Stomach smooth muscle (tissue), 2 donors: Measurements from ENCODE around the gene HLF.

Experiments
- H3K27ac ChIP-seq: one replicate; pipeline ENCODE4 v1.7.0; 2013; ENCODE audit warnings: mild to moderate bottlenecking, low read length, inconsistent platforms
- H3K27me3 ChIP-seq, 2 donors: one replicate each; pipeline ENCODE4 v1.7.0; 2013; ENCODE audit warnings: low read length in 2 of 2; ENCODE audit not compliant: insufficient read depth in 2 of 2, control insufficient read depth in 1 of 2
- H3K36me3 ChIP-seq, 2 donors: one replicate each; pipeline ENCODE4 v1.7.0; 2013; ENCODE audit warnings: low read length in 2 of 2; ENCODE audit not compliant: control insufficient read depth in 2 of 2, insufficient read depth in 2 of 2
- H3K4me1 ChIP-seq: one replicate; pipeline ENCODE4 v1.7.0; 2013; ENCODE audit warnings: low read length; ENCODE audit not compliant: control insufficient read depth, insufficient read depth
- H3K4me3 ChIP-seq, 2 donors: one replicate each; pipeline ENCODE4 v1.7.0; 2013; ENCODE audit warnings: low read length in 2 of 2
- H3K9ac ChIP-seq, 2 donors: one replicate each; pipeline ENCODE4 v1.7.0; 2013; ENCODE audit warnings: low read length in 2 of 2, mild to moderate bottlenecking in 1 of 2
- H3K9me3 ChIP-seq, 2 donors: one replicate each; pipeline ENCODE4 v1.7.0; 2013; ENCODE audit warnings: low read length in 2 of 2; ENCODE audit not compliant: control insufficient read depth in 2 of 2
- donor health status: healthy.
- donor health status: Pancreatic carcinoma.

HLF gene

GRCh38 chr17:55267777-55268648 is 3.3 kb downstream of the HLF start:
- Histone ChIP-seq H3K27ac (peak overlapping the region; percentile 90), H3K9ac (peak overlapping the region; percentile 47 to 58), H3K4me3 (peak overlapping the region; percentile 62 to 81), H3K4me1 (peaks cover 48% of the 10 kb centered on the region), H3K27me3 (no peaks in the 10 kb centered on the region), H3K9me3 (no peaks in the 10 kb centered on the region), H3K36me3 (peaks cover 0 to 2% of the 10 kb centered on the region in 2 donors)

- Histone ChIP-seq H3K27me3 (no peaks in the 10 kb centered on the region), H3K36me3 (peaks cover 0 to 2% of the 10 kb centered on the region in 2 donors), H3K4me3 (peak overlapping the region; percentile 62 to 81), H3K4me1 (peaks cover 54% of the 10 kb centered on the region), H3K9me3 (no peaks in the 10 kb centered on the region), H3K27ac (peak overlapping the region; percentile 64), H3K9ac (peak overlapping the region; percentile 47 to 51)
Observed at GRCh38 chr17:55268649-55269480, 4.1 kb downstream of the HLF start.

GRCh38 chr17:55269894-55270293 is 5.1 kb downstream of the HLF start:
- peak overlapping the region; percentile 3 to 81 for H3K4me3 ChIP-seq
- no peak overlapping the region for H3K9ac ChIP-seq
- H3K4me1 ChIP-seq = peaks cover 57% of the 10 kb centered on the region
- H3K27me3 ChIP-seq = no peaks in the 10 kb centered on the region
- peaks cover 0 to 2% of the 10 kb centered on the region in 2 donors for H3K36me3 ChIP-seq
- H3K27ac ChIP-seq = peak overlapping the region; percentile 64
- H3K9me3 ChIP-seq = no peaks in the 10 kb centered on the region

DNA sequence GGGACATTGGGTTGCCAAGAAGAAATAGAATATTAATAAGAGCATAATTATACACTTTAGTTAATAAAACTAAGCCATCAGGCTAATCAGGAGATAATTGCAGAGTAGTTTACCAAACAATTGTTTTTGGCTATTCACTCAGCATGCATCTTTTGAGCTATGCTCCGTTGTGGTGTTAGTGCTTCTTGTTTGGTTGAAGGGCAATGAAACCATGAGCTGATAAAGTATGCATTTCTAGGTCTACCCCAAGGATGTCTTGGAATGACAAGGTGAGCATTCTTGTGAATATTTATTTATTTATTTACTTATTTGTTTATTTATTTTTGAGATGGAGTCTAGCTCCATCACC is 6.4 kb downstream of the HLF start:
- Histone ChIP-seq H3K9me3 (no peaks in the 10 kb centered on the region), H3K9ac (no peak overlapping the region), H3K27ac (peak overlapping the region; percentile 24), H3K4me3 (no peak overlapping the region), H3K36me3 (peaks cover 0 to 2% of the 10 kb centered on the region in 2 donors), H3K27me3 (no peaks in the 10 kb centered on the region), H3K4me1 (peaks cover 66% of the 10 kb centered on the region)

GRCh38 chr17:55271958-55272710 is 7.4 kb downstream of the HLF start:
- Histone ChIP-seq H3K9me3 (no peaks in the 10 kb centered on the region), H3K4me3 (peak overlapping the region; percentile 23 to 58)

GRCh38 chr17:55272711-55273578 is 8.2 kb downstream of the HLF start:
- Histone ChIP-seq H3K27me3 (no peaks in the 10 kb centered on the region), H3K4me1 (peaks cover 68% of the 10 kb centered on the region), H3K36me3 (peaks cover 0 to 2% of the 10 kb centered on the region in 2 donors), H3K4me3 (peak overlapping the region; percentile 23 to 58), H3K27ac (peak overlapping the region; percentile 91), H3K9me3 (no peaks in the 10 kb centered on the region), H3K9ac (peak overlapping the region; percentile 24 to 51)

More at GRCh38 chr17:55271958-55272710, 7.4 kb downstream of the HLF start:
- H3K27me3 ChIP-seq = no peaks in the 10 kb centered on the region
- H3K9ac ChIP-seq = no peak overlapping the region
- peaks cover 0 to 2% of the 10 kb centered on the region in 2 donors for H3K36me3 ChIP-seq
- H3K27ac ChIP-seq = peak overlapping the region; percentile 91
- peaks cover 71% of the 10 kb centered on the region for H3K4me1 ChIP-seq

DNA sequence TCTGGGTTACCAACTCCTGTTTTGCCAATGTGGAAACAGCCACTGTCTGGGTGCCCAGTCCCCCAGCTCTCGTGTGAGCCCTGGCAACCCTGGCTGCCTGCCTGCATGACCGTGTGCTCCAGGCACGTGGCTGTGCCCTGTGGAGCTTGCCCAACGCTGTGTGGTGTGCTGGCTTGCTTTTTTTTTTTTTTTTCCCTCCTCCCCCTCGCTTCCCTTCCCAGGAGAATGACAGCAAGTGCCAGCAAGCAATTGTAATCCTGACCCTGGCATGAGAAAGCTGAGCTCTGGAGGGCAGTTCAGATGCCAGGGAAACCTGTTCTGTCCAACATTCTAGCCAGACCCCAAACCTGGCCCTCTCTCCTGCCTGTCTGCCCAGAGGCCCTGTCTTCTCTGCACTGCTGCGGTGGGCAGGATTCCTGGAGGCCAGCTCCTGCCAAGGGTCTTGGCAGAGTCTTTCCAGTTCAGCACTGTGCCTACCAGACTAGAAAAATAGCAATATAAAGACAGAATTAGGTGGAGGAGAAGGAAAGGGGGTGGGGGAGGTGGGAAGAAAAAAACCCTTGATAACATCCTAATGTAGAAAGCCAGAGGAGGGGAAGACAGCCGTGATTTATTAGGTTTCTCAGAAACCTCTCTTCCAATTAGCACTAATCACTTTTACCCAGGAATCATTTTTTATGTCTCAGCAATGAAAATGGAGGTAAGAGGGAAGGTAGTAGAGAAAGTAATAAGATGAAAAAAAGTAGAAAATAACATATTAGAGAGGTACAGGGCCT is 9.0 kb downstream of the HLF start:
- Histone ChIP-seq H3K27ac (peak overlapping the region; percentile 91), H3K4me3 (peak overlapping the region; percentile 6 to 58), H3K9ac (peak overlapping the region; percentile 25 to 51), H3K9me3 (no peaks in the 10 kb centered on the region), H3K27me3 (no peaks in the 10 kb centered on the region), H3K36me3 (peaks cover 0 to 2% of the 10 kb centered on the region in 2 donors), H3K4me1 (peaks cover 65% of the 10 kb centered on the region)

DNA sequence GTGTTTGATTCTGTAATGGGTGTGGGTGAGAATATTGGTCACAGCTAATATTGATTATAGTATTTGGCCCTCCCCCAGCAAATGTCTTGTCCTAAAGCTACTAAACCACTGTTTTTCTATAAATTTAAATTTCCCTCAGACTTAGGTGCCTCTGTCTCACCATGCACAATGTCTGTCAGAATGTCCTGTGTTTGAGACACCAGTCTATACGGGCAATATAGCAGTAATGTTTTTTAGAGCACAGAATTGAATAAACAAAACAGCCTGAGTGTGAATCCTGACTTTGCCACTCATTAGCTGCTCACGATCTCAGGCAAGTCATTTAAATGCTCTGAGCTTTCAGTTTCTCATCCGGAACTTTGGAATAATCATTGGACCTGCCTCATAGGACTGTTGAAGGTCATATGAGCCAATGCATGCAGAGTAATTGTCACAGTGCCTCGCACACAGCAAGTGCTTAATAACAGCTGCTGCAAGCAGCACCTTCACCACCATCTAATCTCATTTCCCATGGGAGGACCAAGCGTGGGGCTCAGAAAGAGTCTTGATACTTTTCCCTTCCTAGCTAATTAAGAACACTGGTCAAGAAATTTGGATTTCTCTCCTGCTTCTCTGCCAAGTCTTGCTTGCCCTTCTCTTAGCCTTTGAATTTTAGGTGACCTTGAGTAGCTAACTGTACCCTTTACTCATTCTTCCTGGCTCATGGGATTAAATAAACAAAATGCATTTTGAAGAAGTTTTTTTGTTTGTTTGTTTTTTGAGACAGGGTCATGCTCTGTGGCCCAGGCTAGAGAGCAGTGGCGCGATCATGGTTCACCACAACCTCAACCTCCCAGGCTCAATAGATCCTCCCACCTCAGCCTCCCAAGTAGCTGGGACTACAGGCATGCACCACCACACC is 9.8 kb downstream of the HLF start:
- no peaks in the 10 kb centered on the region for H3K9me3 ChIP-seq
- peaks cover 56% of the 10 kb centered on the region for H3K4me1 ChIP-seq
- H3K27ac ChIP-seq = peak overlapping the region; percentile 91
- H3K36me3 ChIP-seq = no peaks in the 10 kb centered on the region
- H3K4me3 ChIP-seq = peak overlapping the region in 1 of 2 donors; percentile 57
- H3K27me3 ChIP-seq = no peaks in the 10 kb centered on the region
- peak overlapping the region in 1 of 2 donors; percentile 25 for H3K9ac ChIP-seq
